HepG2 (cell line): ENCODE measurements around the gene MICB. TPM values are rescaled to one million over a fixed set of nuclear protein-coding genes. Genes with fewer than 3 reads are reported as not detected.
A peak's percentile ranks its signal among the peaks of the same experiment; 100 is the strongest.

Experiments
- ATAC-seq: fragments of 200-7000 bp; cut with Tn5 transposase; 3 replicates; pipeline ENCODE4 v1.9.1; 2020; ENCODE audit warnings: mild to moderate bottlenecking, moderate library complexity
- BruUV-seq: library from RNA; stranded (reverse); fragments of 400-500 nt; replicated peaks from 2 replicates; lab custom pipeline; 2021; lab: Mats Ljungman, UMichigan
- CTCF ChIA-PET: fragments of 300-600 bp; formaldehyde crosslinking; extraction: SDS; loops from one replicate; lab custom pipeline; 2021; ENCODE audit warnings: low total read pairs, inconsistent platforms, low intra/inter-chr PET ratio; lab: Yijun Ruan, JAX
- POLR2A ChIA-PET: fragments of 350-600 bp; sonication (Branson Sonifier 250); formaldehyde crosslinking; loops from one replicate; lab custom pipeline; 2020; ENCODE audit warnings: antibody characterized with exemption, inconsistent platforms; lab: Yijun Ruan, JAX
- DNase-seq: peaks from one replicate; pipeline ENCODE4 v3.0.0-alpha.2; 2015; ENCODE audit warnings: low spot score
- FAIRE-seq: peaks from 3 replicates; lab custom pipeline; 2011; peaks lifted over from hg19 to GRCh38; lab: Jason Lieb, UNC
- H2AFZ ChIP-seq: one replicate; pipeline ENCODE4 v1.6.1; 2011; ENCODE audit warnings: low read length, inconsistent platforms
- H3K27ac ChIP-seq: fragments of 300-600 bp; 3 replicates; pipeline ENCODE4 v1.8.0; 2011; ENCODE audit warnings: mixed run types, mild to moderate bottlenecking, mixed read lengths, low read length, inconsistent platforms; ENCODE audit not compliant: insufficient read depth; ENCODE audit errors: extremely low read length
- H3K27me3 ChIP-seq, 2 experiments: fragments of 200-600 bp in 1 of 2; 2 replicates in 1 of 2; 3 replicates in 1 of 2; pipeline versions ENCODE4 v1.6.0 to v1.8.0; 2011; ENCODE audit warnings: low read length in 2 of 2, mild to moderate bottlenecking in 2 of 2, moderate library complexity in 2 of 2, inconsistent platforms in 1 of 2; ENCODE audit not compliant: insufficient read depth in 2 of 2, control insufficient read depth in 1 of 2
- H3K36me3 ChIP-seq, 2 experiments: fragments of 200-600 bp in 1 of 2; replicated peaks in 1 of 2; 2 replicates in 1 of 2; 3 replicates in 1 of 2; pipeline versions ENCODE4 v1.5.1 to v1.8.0; 2011; ENCODE audit warnings: low read length in 2 of 2, inconsistent platforms in 1 of 2; ENCODE audit not compliant: insufficient read depth in 2 of 2, control insufficient read depth in 1 of 2
- H3K4me1 ChIP-seq: 2 replicates; pipeline ENCODE4 v1.5.1; 2012; ENCODE audit warnings: low read length, inconsistent platforms; ENCODE audit not compliant: insufficient read depth
- H3K4me2 ChIP-seq: 2 replicates; pipeline ENCODE4 v1.6.0; 2011; ENCODE audit warnings: low read depth, low read length, inconsistent platforms
- H3K4me3 ChIP-seq, 3 experiments: fragments of 200-600 bp in 1 of 3; sonication (generic), shearing (Covaris generic) in 1 of 3; replicated peaks in 1 of 3; 2 replicates each; pipeline ENCODE4 v1.5.1; 2011 to 2016; ENCODE audit warnings: low read length in 3 of 3, inconsistent platforms in 2 of 3, low read depth in 2 of 3, mild to moderate bottlenecking in 2 of 3, control low read depth in 1 of 3, mixed read lengths in 1 of 3; ENCODE audit not compliant: insufficient read depth in 1 of 3
- H3K79me2 ChIP-seq: one replicate; pipeline ENCODE4 v1.6.1; 2011; ENCODE audit warnings: low read length, inconsistent platforms; ENCODE audit not compliant: insufficient read depth
- H3K9ac ChIP-seq: 2 replicates; pipeline ENCODE4 v1.6.0; 2011; ENCODE audit warnings: mild to moderate bottlenecking, low read depth, low read length, inconsistent platforms; ENCODE audit not compliant: insufficient read depth
- H3K9me3 ChIP-seq: 2 replicates; pipeline ENCODE4 v1.5.1; 2012; ENCODE audit warnings: mild to moderate bottlenecking, low read length
- H4K20me1 ChIP-seq: 2 replicates; pipeline ENCODE4 v1.6.0; 2011; ENCODE audit warnings: inconsistent platforms, mild to moderate bottlenecking, low read length, moderate library complexity; ENCODE audit not compliant: insufficient read depth
- ASH2L ChIP-seq: fragments of 300-600, 200-600 bp; sonication (generic); IDR thresholded peaks from 2 replicates; pipeline ENCODE4 v1.7.0; 2017; ENCODE audit warnings: low read depth, mild to moderate bottlenecking, moderate library complexity, mixed read lengths, low read length; ENCODE audit not compliant: insufficient read length
- CBX1 ChIP-seq: IDR thresholded peaks from one replicate; pipeline ENCODE4 v1.6.1; 2016; ENCODE audit warnings: antibody characterized with exemption, low read depth
- KDM5A ChIP-seq: fragments of 200-600 bp; sonication (generic); IDR thresholded peaks from 2 replicates; pipeline ENCODE4 v1.7.0; 2018; ENCODE audit warnings: antibody characterized with exemption, mild to moderate bottlenecking, low read length, borderline replicate concordance
- PHB2 ChIP-seq: fragments of 450-650 bp; IDR thresholded peaks from 2 replicates; pipeline ENCODE4 v1.6.1; 2018; ENCODE audit not compliant: partially characterized antibody
- PRDM15 ChIP-seq: sonication (generic); formaldehyde crosslinking; IDR thresholded peaks from 2 replicates; pipeline ENCODE4 v1.4.0; 2020; ENCODE audit warnings: missing genetic modification reagents
- SALL2 ChIP-seq: sonication (generic); formaldehyde crosslinking; IDR thresholded peaks from 2 replicates; pipeline ENCODE4 v1.8.1; 2023; ENCODE audit warnings: mild to moderate bottlenecking, missing genetic modification reagents, inconsistent platforms
- SIN3A ChIP-seq: IDR thresholded peaks from 2 replicates; pipeline ENCODE4 v1.6.1; 2011; ENCODE audit warnings: low read depth, mild to moderate bottlenecking, control low read depth, low read length, borderline replicate concordance
- SMC3 ChIP-seq: IDR thresholded peaks from 2 replicates; pipeline ENCODE4 v1.6.1; 2011; ENCODE audit warnings: low read length, improper control_type of control experiment
- SOX13 ChIP-seq, 3 experiments: fragments of 450-650 bp in 1 of 3; sonication (generic) in 1 of 3; formaldehyde crosslinking in 1 of 3; IDR thresholded peaks in 2 of 3; conservative IDR thresholded peaks in 1 of 3; 2 replicates each; pipeline versions ENCODE4 v1.5.0 to v1.6.1; 2016 to 2020; ENCODE audit warnings: antibody characterized with exemption in 1 of 3, mild to moderate bottlenecking in 1 of 3, missing compliant biosample characterization in 1 of 3, missing genetic modification reagents in 1 of 3, moderate library complexity in 1 of 3
- ZNF124 ChIP-seq: sonication (generic); formaldehyde crosslinking; IDR thresholded peaks from 2 replicates; pipeline ENCODE4 v1.4.0; 2020; ENCODE audit warnings: missing genetic modification reagents
- ZNF567 ChIP-seq: sonication (generic); formaldehyde crosslinking; IDR thresholded peaks from 2 replicates; pipeline ENCODE4 v1.8.1; 2023; ENCODE audit warnings: mild to moderate bottlenecking, missing genetic modification reagents, borderline replicate concordance
- ZSCAN20 ChIP-seq: sonication (generic); formaldehyde crosslinking; IDR thresholded peaks from 2 replicates; pipeline ENCODE4 v1.4.0; 2020; ENCODE audit warnings: missing genetic modification reagents, mild to moderate bottlenecking, borderline replicate concordance
- WGBS: methylation state at CpG from one replicate; pipeline ENCODE4 v1.1.6; 2017; ENCODE audit warnings: low lambda C conversion rate; 5-methylcytosine and 5-hydroxymethylcytosine counted together
- in situ Hi-C: cut with HindIII; loops from 2 replicates; pipeline ENCODE4 v1.10.0; 2017; ENCODE audit warnings: low pct_unique_long_range_greater_than_20kb; ENCODE audit not compliant: extremely low pct_ligation_motif_present
- intact Hi-C: fragments of 100-400 bp; cut with micrococcal nuclease; formaldehyde crosslinking; loops from one replicate; pipeline ENCODE4 v1.10.0; 2022; ENCODE audit not compliant: unreplicated experiment
- polyA plus RNA-seq, 8 experiments: library from polyadenylated mRNA; depleted of rRNA in 3 of 8; stranded (reverse) in 7 of 8; unstranded in 1 of 8; fragments of >200 nt; fragmentation: Illumina TruSeq in 4 of 8; extraction: Trizol in 4 of 8; gene quantifications; 2 replicates each; pipeline versions ENCODE4 v1.2.1 to v1.2.3, GENCODE V29; 2011 to 2016; ENCODE audit warnings: low read depth in 4 of 8, missing spikeins in 1 of 8, mixed read lengths in 1 of 8; ENCODE audit not compliant: insufficient read depth in 1 of 8
- total RNA-seq, 5 experiments: library from RNA; depleted of rRNA; stranded (reverse); fragments of >200 nt; fragmentation: Illumina TruSeq; extraction: Trizol; gene quantifications; 2 replicates each; pipeline ENCODE4 v1.2.3, GENCODE V29; 2016; ENCODE audit warnings: low read depth in 1 of 5
- TF ChIP-seq, protein P1 (sequence below): sonication (generic); formaldehyde crosslinking; IDR thresholded peaks from 2 replicates; pipeline ENCODE4 v1.4.0; 2020; ENCODE audit warnings: missing genetic modification reagents, borderline replicate concordance

Gene MICB
- total and polyA plus RNA-seq, 2 of the 13 experiments (the other 11 are each of a cell fraction or from before 2014, with no cell fraction given), result 12.5 to 12.8 TPM

- peak; percentile 70 for DNase-seq
- in situ Hi-C loops, result loop anchor here (5.0 kb wide), 2 partner anchors 33 to 93 kb away; partner anchors contain the start of genes LST1 and MCCD1
- Histone ChIP-seq H3K79me2 (no peaks in the 10 kb centered on the region), H2AFZ (peak overlapping the region; percentile 10), H3K9ac (peak overlapping the region; percentile 53), H3K36me3 (no peaks in the 10 kb centered on the region), H4K20me1 (no peaks in the 10 kb centered on the region), H3K27ac (no peak overlapping the region), H3K4me1 (peaks cover 49% of the 10 kb centered on the region), H3K27me3 (peaks cover 0 to 20% of the 10 kb centered on the region in 2 experiments; a peak in 2 of 5 replicates), H3K4me3 (peak overlapping the region; percentile 57 to 80 (median 62)), H3K9me3 (no peaks in the 10 kb centered on the region), H3K4me2 (peak overlapping the region; percentile 86)
- intact Hi-C loops, result loop anchor here (1.0 to 2.0 kb wide), 2 partner anchors 53 to 104 kb away; partner anchors contain the start of genes ATP6V1G2 and NFKBIL1
- BruUV-seq, result no TSS peak
- POLR2A ChIA-PET, result interaction anchor here (1.0 to 2.0 kb wide), 4 partner anchors 31 to 162 kb away, joined by 3 to 8 read pairs (median 4); partner anchors contain the start of genes APOM and DDX39B
- FAIRE-seq, result peak; percentile 18
- under 1% methylated on average over 42 of the region's 58 CpGs for WGBS
- CTCF ChIA-PET, result interaction anchor here (0.8 to 2.0 kb wide), 3 partner anchors 53 to 105 kb away, joined by 3 to 15 read pairs (median 10); partner anchors contain the start of genes ATP6V1G2 and NFKBIL1
- peak; percentile 84 for ATAC-seq
- TF ChIP-seq, protein P1, sequence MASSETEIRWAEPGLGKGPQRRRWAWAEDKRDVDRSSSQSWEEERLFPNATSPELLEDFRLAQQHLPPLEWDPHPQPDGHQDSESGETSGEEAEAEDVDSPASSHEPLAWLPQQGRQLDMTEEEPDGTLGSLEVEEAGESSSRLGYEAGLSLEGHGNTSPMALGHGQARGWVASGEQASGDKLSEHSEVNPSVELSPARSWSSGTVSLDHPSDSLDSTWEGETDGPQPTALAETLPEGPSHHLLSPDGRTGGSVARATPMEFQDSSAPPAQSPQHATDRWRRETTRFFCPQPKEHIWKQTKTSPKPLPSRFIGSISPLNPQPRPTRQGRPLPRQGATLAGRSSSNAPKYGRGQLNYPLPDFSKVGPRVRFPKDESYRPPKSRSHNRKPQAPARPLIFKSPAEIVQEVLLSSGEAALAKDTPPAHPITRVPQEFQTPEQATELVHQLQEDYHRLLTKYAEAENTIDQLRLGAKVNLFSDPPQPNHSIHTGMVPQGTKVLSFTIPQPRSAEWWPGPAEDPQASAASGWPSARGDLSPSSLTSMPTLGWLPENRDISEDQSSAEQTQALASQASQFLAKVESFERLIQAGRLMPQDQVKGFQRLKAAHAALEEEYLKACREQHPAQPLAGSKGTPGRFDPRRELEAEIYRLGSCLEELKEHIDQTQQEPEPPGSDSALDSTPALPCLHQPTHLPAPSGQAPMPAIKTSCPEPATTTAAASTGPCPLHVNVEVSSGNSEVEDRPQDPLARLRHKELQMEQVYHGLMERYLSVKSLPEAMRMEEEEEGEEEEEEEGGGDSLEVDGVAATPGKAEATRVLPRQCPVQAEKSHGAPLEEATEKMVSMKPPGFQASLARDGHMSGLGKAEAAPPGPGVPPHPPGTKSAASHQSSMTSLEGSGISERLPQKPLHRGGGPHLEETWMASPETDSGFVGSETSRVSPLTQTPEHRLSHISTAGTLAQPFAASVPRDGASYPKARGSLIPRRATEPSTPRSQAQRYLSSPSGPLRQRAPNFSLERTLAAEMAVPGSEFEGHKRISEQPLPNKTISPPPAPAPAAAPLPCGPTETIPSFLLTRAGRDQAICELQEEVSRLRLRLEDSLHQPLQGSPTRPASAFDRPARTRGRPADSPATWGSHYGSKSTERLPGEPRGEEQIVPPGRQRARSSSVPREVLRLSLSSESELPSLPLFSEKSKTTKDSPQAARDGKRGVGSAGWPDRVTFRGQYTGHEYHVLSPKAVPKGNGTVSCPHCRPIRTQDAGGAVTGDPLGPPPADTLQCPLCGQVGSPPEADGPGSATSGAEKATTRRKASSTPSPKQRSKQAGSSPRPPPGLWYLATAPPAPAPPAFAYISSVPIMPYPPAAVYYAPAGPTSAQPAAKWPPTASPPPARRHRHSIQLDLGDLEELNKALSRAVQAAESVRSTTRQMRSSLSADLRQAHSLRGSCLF (CRISPR knock-in tag), result no peak
- no peak for TF ChIP-seq SALL2 (CRISPR knock-in tag)
- peak; percentile 60 for TF ChIP-seq PRDM15
- peak; percentile 46; the same call in 1 of the 2 replicates for TF ChIP-seq SMC3
- TF ChIP-seq PHB2, result no peak
- TF ChIP-seq SIN3A, result no peak
- no peak for TF ChIP-seq ZNF567 (CRISPR knock-in tag)
- no peak for TF ChIP-seq SOX13 (IDR thresholded peaks at IDR 0.05)
- TF ChIP-seq SOX13 (CRISPR knock-in tag; conservative IDR thresholded peaks at IDR 0.05 in 1 of 2, IDR thresholded peaks at IDR 0.05 in 1 of 2), result no peak
- TF ChIP-seq CBX1, result no peak
- TF ChIP-seq KDM5A, result no peak
- TF ChIP-seq ASH2L, result peak; percentile 23
- no peak for TF ChIP-seq ZNF124 (CRISPR knock-in tag)
- peak; percentile 8; the same call in 1 of the 2 replicates for TF ChIP-seq ZSCAN20 (CRISPR knock-in tag)
These were observed 3.9 kb upstream of the MICB start for GRCh38 chr6:31493875-31494694.
